OCI-LY7 (cell line): ENCODE data around the gene STAT6. TPM values are rescaled to one million over a fixed set of nuclear protein-coding genes. Genes with fewer than 3 reads are reported as not detected.

ENCODE experiments used
- BruUV-seq: library from RNA; stranded (reverse); fragments of 400-500 nt; replicated peaks from 2 replicates; lab custom pipeline; 2021; lab: Mats Ljungman, UMichigan
- CTCF ChIA-PET: fragments of 300-600 bp; sonication (Branson Sonifier 250); formaldehyde crosslinking; loops from one replicate; lab custom pipeline; 2022; ENCODE audit warnings: antibody characterized with exemption; ENCODE audit not compliant: unreplicated experiment; lab: Charles Lee
- POLR2A ChIA-PET: fragments of 300-600 bp; sonication (Branson Sonifier 250); formaldehyde crosslinking; loops from one replicate; lab custom pipeline; 2022; ENCODE audit warnings: antibody characterized with exemption; lab: Charles Lee
- DNase-seq: peaks from one replicate; pipeline ENCODE4 v3.0.0-alpha.2; 2015; ENCODE audit warnings: low spot score
- H2AFZ ChIP-seq: fragments of 200-600 bp; sonication (generic), shearing (Covaris generic); 2 replicates; pipeline ENCODE4 v1.6.1; 2014; ENCODE audit warnings: mild to moderate bottlenecking, antibody characterized with exemption, low read length, moderate library complexity
- H3K27ac ChIP-seq: fragments of 200-600 bp; sonication (generic); 2 replicates; pipeline ENCODE4 v1.5.1; 2014; ENCODE audit warnings: mixed run types, low read depth, mild to moderate bottlenecking, moderate library complexity, low read length, inconsistent platforms; ENCODE audit not compliant: poor library complexity, severe bottlenecking
- H3K36me3 ChIP-seq: fragments of 200-600 bp; sonication (generic); 2 replicates; pipeline ENCODE4 v1.6.1; 2014; ENCODE audit warnings: mild to moderate bottlenecking, antibody characterized with exemption, low read length, moderate library complexity, mixed read lengths; ENCODE audit not compliant: insufficient read depth
- H3K4me1 ChIP-seq: fragments of 200-600 bp; sonication (generic); 2 replicates; pipeline ENCODE4 v1.5.1; 2014; ENCODE audit warnings: mild to moderate bottlenecking, low read length; ENCODE audit not compliant: insufficient read depth, poor library complexity, severe bottlenecking
- H3K4me2 ChIP-seq: fragments of 200-600 bp; sonication (generic); 2 replicates; pipeline ENCODE4 v1.6.1; 2014; ENCODE audit warnings: mild to moderate bottlenecking, low read length
- H3K4me3 ChIP-seq: fragments of 200-600 bp; sonication (generic); 2 replicates; pipeline ENCODE4 v1.5.1; 2014; ENCODE audit warnings: mild to moderate bottlenecking, low read depth, low read length; ENCODE audit not compliant: poor library complexity, severe bottlenecking
- H3K79me2 ChIP-seq: fragments of 200-600 bp; sonication (generic); 2 replicates; pipeline ENCODE4 v1.6.1; 2016; ENCODE audit warnings: low read depth, mild to moderate bottlenecking, low read length, moderate library complexity, mixed read lengths; ENCODE audit not compliant: insufficient read depth
- H3K9me2 ChIP-seq: fragments of 200-600 bp; sonication (generic); 2 replicates; pipeline ENCODE4 v1.6.1; 2016; ENCODE audit warnings: mild to moderate bottlenecking, low read length, mixed read lengths; ENCODE audit not compliant: insufficient read depth
- H3K9me3 ChIP-seq: fragments of 200-600 bp; sonication (generic); 2 replicates; pipeline ENCODE4 v1.6.1; 2014; ENCODE audit warnings: mild to moderate bottlenecking, mixed run types, low read length, mixed read lengths
- H4K20me1 ChIP-seq: fragments of 200-600 bp; sonication (generic); 2 replicates; pipeline ENCODE4 v1.6.1; 2014; ENCODE audit warnings: mild to moderate bottlenecking, antibody characterized with exemption, low read length, moderate library complexity, mixed read lengths; ENCODE audit not compliant: insufficient read depth
- CTCF ChIP-seq: fragments of 200-600 bp; sonication (generic); conservative IDR thresholded peaks from 2 replicates; pipeline ENCODE4 v1.5.1; 2014; ENCODE audit warnings: mild to moderate bottlenecking, antibody characterized with exemption, low read length, moderate library complexity, mixed read lengths
- EZH2phosphoT487 ChIP-seq: fragments of 200-600 bp; sonication (generic); IDR thresholded peaks from 2 replicates; pipeline ENCODE4 v1.6.1; 2018; ENCODE audit warnings: low read depth, borderline replicate concordance, mild to moderate bottlenecking, mixed run types, antibody characterized with exemption, low read length, moderate library complexity, mixed read lengths
- intact Hi-C: fragments of 100-400 bp; cut with micrococcal nuclease; formaldehyde crosslinking; loops from one replicate; pipeline ENCODE4 v1.10.0; 2022; ENCODE audit not compliant: unreplicated experiment
- total RNA-seq, 2 experiments: library from RNA; depleted of rRNA in 1 of 2; stranded (reverse); fragments of >200 nt in 1 of 2; shearing (Covaris generic) in 1 of 2; gene quantifications; 2 replicates each; pipeline ENCODE4 v1.2.3, GENCODE V29; 2014 to 2022

The STAT6 gene
- total RNA-seq, 2 experiments from 2014 or later = 73.6 to 128 TPM

- DNase-seq = no peak
- TF ChIP-seq CTCF = no peak
- Histone ChIP-seq H3K9me3 (no peaks in the 10 kb centered on the region), H2AFZ (no peak overlapping the region), H4K20me1 (no peaks in the 10 kb centered on the region), H3K9me2 (no peaks in the 10 kb centered on the region), H3K79me2 (no peaks in the 10 kb centered on the region), H3K4me3 (no peak overlapping the region), H3K4me1 (peaks cover 19% of the 10 kb centered on the region), H3K36me3 (peaks cover 76% of the 10 kb centered on the region), H3K4me2 (no peak overlapping the region), H3K27ac (no peak overlapping the region)
- intact Hi-C loops = no loop called here
- BruUV-seq = no TSS peak
- ChIA-PET POLR2A (interaction anchor here (0.5 kb wide), 1 partner anchor 836 kb away, joined by 3 read pairs; no protein-coding TSS in a partner anchor), CTCF (interaction anchor here (0.6 kb wide), 1 partner anchor 40 kb away, joined by 3 read pairs; no protein-coding TSS in a partner anchor)
Observed at GRCh38 chr12:57095440-57095839, 15.7 kb downstream of the STAT6 start.

GRCh38 chr12:57094208-57095160 is 16.7 kb downstream of the STAT6 start:
- TF ChIP-seq CTCF (no peak), EZH2phosphoT487 (no peak)
- Histone ChIP-seq H3K36me3 (peaks cover 67% of the 10 kb centered on the region), H3K27ac (peak overlapping the region; percentile 6), H3K79me2 (no peaks in the 10 kb centered on the region), H3K4me1 (peaks cover 25% of the 10 kb centered on the region), H4K20me1 (no peaks in the 10 kb centered on the region), H3K4me3 (no peak overlapping the region), H3K4me2 (peak overlapping the region; percentile 54), H3K9me2 (no peaks in the 10 kb centered on the region), H3K9me3 (no peaks in the 10 kb centered on the region), H2AFZ (no peak overlapping the region)
- intact Hi-C loops = no loop called here
- no TSS peak for BruUV-seq
- ChIA-PET CTCF (interaction anchor here (2.9 kb wide), 1 partner anchor 25 kb away, joined by 10 read pairs; no protein-coding TSS in a partner anchor), POLR2A (interaction anchor here (0.6 kb wide), 1 partner anchor 13 kb away, joined by 3 read pairs; no protein-coding TSS in a partner anchor)
- DNase-seq = no peak
